GM21360 (cell line): Measurements from ENCODE around the gene TOMM22.

Experiments
- ATAC-seq: cut with Tn5 transposase; IDR thresholded peaks from one replicate; pipeline ENCODE4 v1.9.1; 2021; ENCODE audit warnings: mild to moderate bottlenecking, moderate library complexity; ENCODE audit not compliant: unreplicated experiment

TOMM22 gene

GRCh38 chr22:38696606-38697424 lies 15.1 kb downstream of the TOMM22 start:
- no peak for ATAC-seq

GRCh38 chr22:38697425-38698089 lies 15.8 kb downstream of the TOMM22 start:
- no peak for ATAC-seq

- ATAC-seq: no peak
Measured at GRCh38 chr22:38698407-38699094, 16.8 kb downstream of the TOMM22 start.

GRCh38 chr22:38699143-38699542 lies 17.4 kb downstream of the TOMM22 start:
- no peak for ATAC-seq

GRCh38 chr22:38699784-38700183 lies 18.0 kb downstream of the TOMM22 start:
- no peak for ATAC-seq

- peak; percentile 24 for ATAC-seq
Measured at GRCh38 chr22:38700270-38700788, 18.6 kb downstream of the TOMM22 start.

GRCh38 chr22:38700789-38701628 lies 19.3 kb downstream of the TOMM22 start, which contains the start of gene JOSD1:
JOSD1 (minus strand) TSS chr22:38700943; CDS start chr22:38699987, 956 bp downstream.
- ATAC-seq: peak; percentile 34

- no peak for ATAC-seq
Measured at GRCh38 chr22:38704654-38705234, 23.0 kb downstream of the TOMM22 start.

- peak; percentile 64 for ATAC-seq
Measured at GRCh38 chr22:38705235-38706100, 23.7 kb downstream of the TOMM22 start, which contains the start of gene GTPBP1. GTPBP1 (plus strand) TSS chr22:38705944; CDS start chr22:38705956, 12 bp downstream.

- no peak for ATAC-seq
Measured at GRCh38 chr22:38706101-38706900, 24.5 kb downstream of the TOMM22 start.

GRCh38 chr22:38706901-38707195 lies 25.1 kb downstream of the TOMM22 start:
- ATAC-seq: no peak

- ATAC-seq: no peak
Measured at GRCh38 chr22:38707346-38707745, 25.6 kb downstream of the TOMM22 start.

- no peak for ATAC-seq
Measured at GRCh38 chr22:38707984-38708383, 26.2 kb downstream of the TOMM22 start.

GRCh38 chr22:38709306-38709705 lies 27.5 kb downstream of the TOMM22 start:
- no peak for ATAC-seq

- no peak for ATAC-seq
Measured at GRCh38 chr22:38710351-38710750, 28.6 kb downstream of the TOMM22 start.

- no peak for ATAC-seq
Measured at GRCh38 chr22:38710866-38711265, 29.1 kb downstream of the TOMM22 start.

- ATAC-seq: no peak
Measured at GRCh38 chr22:38712486-38713207, 30.9 kb downstream of the TOMM22 start.

GRCh38 chr22:38713921-38714320 lies 32.2 kb downstream of the TOMM22 start:
- ATAC-seq: no peak
